Measurements from ENCODE around the gene INHBB. TPM values are rescaled to one million over a fixed set of nuclear protein-coding genes. Genes with fewer than 3 reads are reported as not detected.

Gene INHBB
- total and polyA plus RNA-seq, 2 of the 4 experiments (the other 2 are of a cell fraction), result 0.18 to 0.92 TPM

- ATAC-seq (ENCODE audit: low read depth) (peak; percentile 8; the same call in 1 of the 2 replicates), DNase-seq (peak; percentile 65)
- H3K27ac ChIP-seq (ENCODE audit: insufficient read depth, low read length), result no peak overlapping the region
- H3K56ac ChIP-seq (ENCODE audit: extremely low read depth, insufficient read depth, low read length), result no peak overlapping the region
- H3K4ac ChIP-seq (ENCODE audit: low read depth, low read length), result no peak overlapping the region
- peak overlapping the region; percentile 64 for H3K4me2 ChIP-seq (ENCODE audit: low read depth, low read length)
- H2AFZ ChIP-seq (replicated peaks; ENCODE audit: low read length, poor library complexity), result no peak overlapping the region
- H3K9me1 ChIP-seq (ENCODE audit: insufficient read depth, low read length), result no peaks in the 10 kb centered on the region
- intact Hi-C loops (cut with micrococcal nuclease), result no loop called here
- H2BK20ac ChIP-seq (ENCODE audit: low read depth, low read length), result no peak overlapping the region
- no peak overlapping the region for H2AK5ac ChIP-seq (ENCODE audit: low read depth, low read length)
- no peaks in the 10 kb centered on the region for H3K9me3 ChIP-seq (ENCODE audit: control insufficient read depth, insufficient read depth, low read length)
- no peak overlapping the region for H3K14ac ChIP-seq (replicated peaks; ENCODE audit: low read depth, low read length)
- H3K4me3 ChIP-seq (ENCODE audit: insufficient read depth, low read depth, low read length), result peak overlapping the region; percentile 26; the same call in 1 of the 2 replicates
- H3K79me1 ChIP-seq (ENCODE audit: low read depth in 1 of 2, low read length in 2 of 2), result no peaks in the 10 kb centered on the region
- no peak overlapping the region for H4K8ac ChIP-seq (ENCODE audit: low read depth in 2 of 2, low read length in 2 of 2)
- no peak overlapping the region for H2BK120ac ChIP-seq (ENCODE audit: low read depth, low read length)
- no peak for TF ChIP-seq NFE2L2 (IDR thresholded peaks at IDR 0.05; ENCODE audit: low read depth, low read length)
- peak; percentile 14 for TF ChIP-seq RCOR1 (IDR thresholded peaks at IDR 0.05; ENCODE audit: insufficient replicate concordance, low read length)
- TF ChIP-seq SMC3 (IDR thresholded peaks at IDR 0.05; ENCODE audit: low read depth, low read length), result no peak
- no peak for TF ChIP-seq POLR2A (IDR thresholded peaks at IDR 0.05; ENCODE audit: low read depth, low read length)
- TF ChIP-seq, protein P1, sequence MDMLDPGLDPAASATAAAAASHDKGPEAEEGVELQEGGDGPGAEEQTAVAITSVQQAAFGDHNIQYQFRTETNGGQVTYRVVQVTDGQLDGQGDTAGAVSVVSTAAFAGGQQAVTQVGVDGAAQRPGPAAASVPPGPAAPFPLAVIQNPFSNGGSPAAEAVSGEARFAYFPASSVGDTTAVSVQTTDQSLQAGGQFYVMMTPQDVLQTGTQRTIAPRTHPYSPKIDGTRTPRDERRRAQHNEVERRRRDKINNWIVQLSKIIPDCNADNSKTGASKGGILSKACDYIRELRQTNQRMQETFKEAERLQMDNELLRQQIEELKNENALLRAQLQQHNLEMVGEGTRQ (IDR thresholded peaks at IDR 0.05; ENCODE audit: low read depth, low read length), result no peak
- peak; percentile 80 for TF ChIP-seq CEBPB (IDR thresholded peaks at IDR 0.05; ENCODE audit: low read depth, low read length)
- TF ChIP-seq, protein P2, sequence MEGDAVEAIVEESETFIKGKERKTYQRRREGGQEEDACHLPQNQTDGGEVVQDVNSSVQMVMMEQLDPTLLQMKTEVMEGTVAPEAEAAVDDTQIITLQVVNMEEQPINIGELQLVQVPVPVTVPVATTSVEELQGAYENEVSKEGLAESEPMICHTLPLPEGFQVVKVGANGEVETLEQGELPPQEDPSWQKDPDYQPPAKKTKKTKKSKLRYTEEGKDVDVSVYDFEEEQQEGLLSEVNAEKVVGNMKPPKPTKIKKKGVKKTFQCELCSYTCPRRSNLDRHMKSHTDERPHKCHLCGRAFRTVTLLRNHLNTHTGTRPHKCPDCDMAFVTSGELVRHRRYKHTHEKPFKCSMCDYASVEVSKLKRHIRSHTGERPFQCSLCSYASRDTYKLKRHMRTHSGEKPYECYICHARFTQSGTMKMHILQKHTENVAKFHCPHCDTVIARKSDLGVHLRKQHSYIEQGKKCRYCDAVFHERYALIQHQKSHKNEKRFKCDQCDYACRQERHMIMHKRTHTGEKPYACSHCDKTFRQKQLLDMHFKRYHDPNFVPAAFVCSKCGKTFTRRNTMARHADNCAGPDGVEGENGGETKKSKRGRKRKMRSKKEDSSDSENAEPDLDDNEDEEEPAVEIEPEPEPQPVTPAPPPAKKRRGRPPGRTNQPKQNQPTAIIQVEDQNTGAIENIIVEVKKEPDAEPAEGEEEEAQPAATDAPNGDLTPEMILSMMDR (conservative IDR thresholded peaks at IDR 0.05; ENCODE audit: low read depth, low read length), result no peak
- BruUV-seq (replicated peaks), result no TSS peak
- no peak overlapping the region for H4K91ac ChIP-seq (ENCODE audit: insufficient read depth, low read depth, low read length)
- H3K36me3 ChIP-seq (ENCODE audit: control insufficient read depth, insufficient read depth, low read length), result no peaks in the 10 kb centered on the region
- no peak overlapping the region for H3K23ac ChIP-seq (ENCODE audit: low read depth, low read length)
- no peak overlapping the region for H2BK15ac ChIP-seq (ENCODE audit: low read depth, low read length)
- peaks cover 6% of the 10 kb centered on the region; the same call in 1 of the 2 replicates for H3K4me1 ChIP-seq (ENCODE audit: control insufficient read depth, insufficient read depth, low read length)
- H3K9ac ChIP-seq (ENCODE audit: low read depth, low read length), result peak overlapping the region; percentile 23; the same call in 1 of the 2 replicates
- H4K5ac ChIP-seq (ENCODE audit: low read depth, low read length), result no peak overlapping the region
- WGBS, 2 experiments (ENCODE audit: extremely low coverage in 2 of 2, insufficient read length in 1 of 2), result 7% methylated on average over 15 of the region's 54 CpGs; no CpG with 5 or more reads in 1 of the 2 experiments
- peaks cover 85% of the 10 kb centered on the region for H3K27me3 ChIP-seq (ENCODE audit: control insufficient read depth, insufficient read depth, low read length)
- dilution Hi-C loops (cut with HindIII; ENCODE audit: low sequenced_read_pairs, unreplicated experiment), result no loop called here
- in situ Hi-C loops (cut with MboI; ENCODE audit: low sequenced_read_pairs), result loop anchor here (10.0 to 25.0 kb wide), 2 partner anchors 465 to 728 kb away; no protein-coding TSS in a partner anchor
- H4K20me1 ChIP-seq (ENCODE audit: insufficient read depth, low read length), result peaks cover 12% of the 10 kb centered on the region
- ChIA-PET POLR2A (ENCODE audit: unreplicated experiment) (interaction anchor here (0.6 kb wide), 1 partner anchor 186 kb away, joined by 9 read pairs; no protein-coding TSS in a partner anchor), CTCF (interaction anchor here (0.7 kb wide), 1 partner anchor 14 kb away, joined by 4 read pairs; no protein-coding TSS in a partner anchor)
- H2BK5ac ChIP-seq (ENCODE audit: low read depth, low read length, poor library complexity, severe bottlenecking), result no peak overlapping the region
- no peak overlapping the region for H3K18ac ChIP-seq (ENCODE audit: low read depth, low read length)
- no peak overlapping the region for H2AK9ac ChIP-seq (replicated peaks; ENCODE audit: low read depth, low read length, poor library complexity)
These were observed 877 bp downstream of the INHBB start for GRCh38 chr2:120346667-120347358.

Measured in IMR-90 (cell line).